Thoracic aorta (tissue), 2 donors: ENCODE measurements around the gene MEGF11. TPM values are rescaled to one million over a fixed set of nuclear protein-coding genes. Genes with fewer than 3 reads are reported as not detected.

Experiments
- ATAC-seq: fragments of 150-250 bp; one replicate; pipeline ENCODE4 v1.8.0; 2017; ENCODE audit warnings: low read depth; ENCODE audit not compliant: insufficient number of reproducible peaks, low FRiP score
- DNase-seq: peaks from one replicate; pipeline ENCODE4 v3.0.0-alpha.2; 2020; ENCODE audit warnings: low spot score
- H3K27ac ChIP-seq, 2 donors: fragments of 200-600 bp; sonication (generic); 1 replicate in 1 of 2; 2 replicates in 1 of 2; pipeline ENCODE4 v1.5.1; 2016; ENCODE audit warnings: mild to moderate bottlenecking in 2 of 2, moderate library complexity in 2 of 2
- H3K27me3 ChIP-seq: fragments of 200-600 bp; sonication (generic); replicated peaks from 2 replicates; pipeline ENCODE4 v1.6.0; 2016; ENCODE audit warnings: mild to moderate bottlenecking; ENCODE audit not compliant: insufficient read depth
- H3K36me3 ChIP-seq: fragments of 200-600 bp; sonication (generic); one replicate; pipeline ENCODE4 v1.5.1; 2016
- H3K4me1 ChIP-seq, 2 donors: fragments of 200-600 bp; sonication (generic); 1 replicate in 1 of 2; 2 replicates in 1 of 2; pipeline versions ENCODE4 v1.5.1 to v1.6.0; 2016; ENCODE audit warnings: low read depth in 2 of 2, mild to moderate bottlenecking in 1 of 2; ENCODE audit not compliant: control insufficient read depth in 1 of 2
- H3K4me3 ChIP-seq: fragments of 200-600 bp; sonication (generic); 2 replicates; pipeline ENCODE4 v1.5.1; 2016; ENCODE audit warnings: mild to moderate bottlenecking
- H3K9me3 ChIP-seq: fragments of 200-600 bp; sonication (generic); 2 replicates; pipeline ENCODE4 v1.5.1; 2016
- total RNA-seq, 2 donors: library from RNA; depleted of rRNA; stranded (reverse); fragments of >200 nt; gene quantifications; one replicate each; pipeline versions ENCODE4 v1.1.0 to v1.2.3, GENCODE V29; 2016
- TF ChIP-seq, protein P1 (sequence below): fragments of 200-600 bp; sonication (generic); IDR thresholded peaks from one replicate; pipeline ENCODE4 v1.5.1; 2019; ENCODE audit warnings: antibody characterized with exemption

MEGF11 gene
- total RNA-seq, 2 donors from 2014 or later = not detected

DNA sequence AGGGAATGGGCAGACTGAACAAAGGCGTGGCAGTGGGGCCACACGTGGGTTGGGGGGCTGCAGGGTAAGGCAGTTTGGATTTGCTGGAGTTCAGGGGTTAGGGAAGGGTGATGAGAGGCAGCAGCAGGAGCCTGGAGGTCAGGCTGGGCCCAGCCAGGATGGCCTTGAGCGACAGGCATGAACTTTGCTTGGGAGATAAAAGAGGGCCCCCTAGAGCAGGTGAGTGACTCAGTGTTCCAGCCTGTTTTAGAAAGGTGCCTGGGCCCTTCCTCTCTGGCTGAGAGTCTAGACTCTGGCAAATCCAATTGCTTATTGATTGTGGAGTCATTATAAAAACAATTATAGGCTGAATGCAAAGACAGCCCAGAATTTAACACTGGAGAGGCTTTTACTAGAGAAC is 309.1 kb downstream of the MEGF11 start:
- no peak overlapping the region for H3K27ac ChIP-seq
- TF ChIP-seq, protein P1, sequence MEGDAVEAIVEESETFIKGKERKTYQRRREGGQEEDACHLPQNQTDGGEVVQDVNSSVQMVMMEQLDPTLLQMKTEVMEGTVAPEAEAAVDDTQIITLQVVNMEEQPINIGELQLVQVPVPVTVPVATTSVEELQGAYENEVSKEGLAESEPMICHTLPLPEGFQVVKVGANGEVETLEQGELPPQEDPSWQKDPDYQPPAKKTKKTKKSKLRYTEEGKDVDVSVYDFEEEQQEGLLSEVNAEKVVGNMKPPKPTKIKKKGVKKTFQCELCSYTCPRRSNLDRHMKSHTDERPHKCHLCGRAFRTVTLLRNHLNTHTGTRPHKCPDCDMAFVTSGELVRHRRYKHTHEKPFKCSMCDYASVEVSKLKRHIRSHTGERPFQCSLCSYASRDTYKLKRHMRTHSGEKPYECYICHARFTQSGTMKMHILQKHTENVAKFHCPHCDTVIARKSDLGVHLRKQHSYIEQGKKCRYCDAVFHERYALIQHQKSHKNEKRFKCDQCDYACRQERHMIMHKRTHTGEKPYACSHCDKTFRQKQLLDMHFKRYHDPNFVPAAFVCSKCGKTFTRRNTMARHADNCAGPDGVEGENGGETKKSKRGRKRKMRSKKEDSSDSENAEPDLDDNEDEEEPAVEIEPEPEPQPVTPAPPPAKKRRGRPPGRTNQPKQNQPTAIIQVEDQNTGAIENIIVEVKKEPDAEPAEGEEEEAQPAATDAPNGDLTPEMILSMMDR = no peak
- H3K4me3 ChIP-seq = no peak overlapping the region
- no peaks in the 10 kb centered on the region for H3K9me3 ChIP-seq
- DNase-seq (no peak), ATAC-seq (no peak)
- H3K27me3 ChIP-seq = no peaks in the 10 kb centered on the region
- no peaks in the 10 kb centered on the region for H3K36me3 ChIP-seq
- H3K4me1 ChIP-seq = no peaks in the 10 kb centered on the region

DNA sequence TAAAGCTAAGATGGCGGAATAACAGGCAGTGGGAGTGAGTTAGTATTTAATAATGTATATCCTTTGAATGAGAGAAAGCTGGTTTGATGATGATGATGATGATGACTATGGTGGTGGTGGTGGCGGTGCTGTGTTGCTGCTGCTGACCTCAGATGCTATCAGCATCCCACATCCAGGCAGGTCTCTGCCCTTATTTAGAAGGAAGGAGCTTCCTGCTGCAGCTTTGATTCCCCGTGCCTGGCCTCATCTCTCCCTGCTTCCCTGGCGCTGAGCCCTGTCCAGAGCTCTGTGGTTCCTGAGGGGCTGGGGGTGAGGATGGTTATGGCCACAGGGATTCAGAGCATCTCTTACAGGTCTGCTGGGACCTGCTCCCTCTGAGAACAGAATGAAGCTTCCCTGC is 311.1 kb downstream of the MEGF11 start:
- ATAC-seq (no peak), DNase-seq (no peak)
- TF ChIP-seq, protein P1 = no peak
- Histone ChIP-seq H3K9me3 (no peaks in the 10 kb centered on the region), H3K4me3 (no peak overlapping the region), H3K36me3 (no peaks in the 10 kb centered on the region), H3K4me1 (no peaks in the 10 kb centered on the region), H3K27ac (no peak overlapping the region), H3K27me3 (no peaks in the 10 kb centered on the region)

DNA sequence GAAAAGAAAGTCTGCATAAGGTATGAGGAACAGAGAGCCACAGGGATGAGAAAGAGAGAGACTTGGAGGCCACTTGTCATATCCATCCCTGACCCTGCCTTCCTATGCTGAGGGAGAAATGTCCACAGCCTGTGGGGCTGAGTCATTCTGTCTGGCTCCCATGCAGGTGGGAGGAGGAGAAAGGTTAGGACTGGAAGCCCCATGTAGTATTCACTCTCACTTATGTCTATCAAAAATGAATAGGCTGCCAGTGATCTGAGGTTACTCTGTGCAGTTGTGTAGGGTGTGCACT is 313.0 kb downstream of the MEGF11 start:
- no peak for ATAC-seq

DNA sequence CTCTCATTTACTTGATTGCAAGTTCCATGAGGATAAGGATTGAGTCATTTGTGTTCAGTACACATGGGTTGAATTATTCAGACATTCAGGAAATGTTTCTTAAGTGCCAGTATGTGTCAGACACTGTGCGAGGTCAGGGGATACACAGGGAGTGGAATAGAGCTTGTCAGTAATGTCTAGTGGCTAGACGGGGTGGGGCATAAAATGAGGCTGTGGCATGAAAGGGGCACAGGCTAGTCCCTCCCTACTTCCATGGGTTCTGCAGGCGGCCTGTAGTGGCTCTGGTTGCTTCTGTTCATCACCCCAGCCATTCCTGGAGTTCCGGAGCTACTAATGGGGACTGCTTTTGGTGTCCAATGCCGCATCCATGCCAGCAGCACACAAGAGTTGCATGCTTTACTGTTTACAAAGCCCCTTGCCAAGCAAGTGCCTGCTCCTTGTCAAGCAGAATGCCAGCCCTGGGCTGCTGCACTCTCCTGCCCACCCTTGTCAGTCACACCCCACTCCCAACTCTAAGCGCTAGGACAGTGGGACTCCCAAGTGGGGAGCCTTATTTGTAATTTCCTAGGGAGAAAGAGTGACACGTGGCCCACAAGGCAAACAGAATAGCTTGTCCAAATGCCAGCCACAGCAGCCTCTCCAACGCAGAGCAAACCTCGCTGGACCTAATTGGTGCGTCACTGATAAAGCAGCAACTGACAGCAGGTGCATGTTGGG is 313.5 kb downstream of the MEGF11 start:
- no peaks in the 10 kb centered on the region for H3K4me1 ChIP-seq
- H3K9me3 ChIP-seq = no peaks in the 10 kb centered on the region
- H3K4me3 ChIP-seq = no peak overlapping the region
- H3K36me3 ChIP-seq = no peaks in the 10 kb centered on the region
- DNase-seq (no peak), ATAC-seq (no peak)
- H3K27me3 ChIP-seq = no peaks in the 10 kb centered on the region
- H3K27ac ChIP-seq = no peak overlapping the region
- TF ChIP-seq, protein P1 = no peak

More for the DNA sequence above, 313.0 kb downstream of the MEGF11 start:
- no peaks in the 10 kb centered on the region for H3K27me3 ChIP-seq
- H3K9me3 ChIP-seq = no peaks in the 10 kb centered on the region
- TF ChIP-seq, protein P1 = no peak
- DNase-seq = no peak
- no peak overlapping the region for H3K4me3 ChIP-seq
- H3K4me1 ChIP-seq = no peaks in the 10 kb centered on the region
- H3K36me3 ChIP-seq = no peaks in the 10 kb centered on the region
- H3K27ac ChIP-seq = no peak overlapping the region

DNA sequence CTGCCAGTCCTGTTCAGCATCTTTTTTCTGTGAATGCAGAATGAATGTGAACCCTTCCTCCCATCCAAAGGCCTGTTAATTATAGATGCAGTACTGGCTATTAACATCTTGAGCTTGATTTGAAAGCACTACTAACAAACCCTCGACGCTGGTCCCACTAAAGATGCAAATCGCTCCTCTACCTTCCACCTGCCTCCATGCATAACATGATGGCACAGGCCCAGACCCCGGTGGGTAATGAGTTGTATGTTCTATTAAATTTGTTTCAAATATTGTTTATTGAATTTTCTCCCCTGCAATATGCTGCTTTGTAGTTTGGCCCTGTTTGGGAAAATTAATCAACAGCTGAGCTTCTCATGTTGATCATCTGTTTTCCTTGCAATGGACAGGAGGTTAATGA is 314.9 kb downstream of the MEGF11 start:
- no peak for ATAC-seq
- H3K27me3 ChIP-seq = no peaks in the 10 kb centered on the region
- DNase-seq = no peak
- H3K4me3 ChIP-seq = no peak overlapping the region
- no peaks in the 10 kb centered on the region for H3K4me1 ChIP-seq
- H3K27ac ChIP-seq = no peak overlapping the region
- no peaks in the 10 kb centered on the region for H3K36me3 ChIP-seq
- TF ChIP-seq, protein P1 = no peak
- H3K9me3 ChIP-seq = no peaks in the 10 kb centered on the region
